Lung (tissue), 12 donors: Measurements from ENCODE around the gene S100A13. TPM values are rescaled to one million over a fixed set of nuclear protein-coding genes. Genes with fewer than 3 reads are reported as not detected.
A peak's percentile ranks its signal among the peaks of the same experiment; 100 is the strongest.

Experiments
- ATAC-seq: fragments of 200-7000 bp; cut with Tn5 transposase; one replicate; pipeline ENCODE4 v1.9.1; 2020; ENCODE audit warnings: moderate number of reproducible peaks; ENCODE audit not compliant: insufficient read depth, low FRiP score
- DNase-seq, 3 donors: peaks; one replicate each; pipeline ENCODE4 v3.0.0-alpha.2; 2013 to 2017
- H3K27ac ChIP-seq, 2 donors: one replicate each; pipeline ENCODE4 v1.5.1; 2013; ENCODE audit warnings: mild to moderate bottlenecking in 2 of 2, moderate library complexity in 2 of 2, control low read depth in 1 of 2, inconsistent platforms in 1 of 2, low read depth in 1 of 2, low read length in 1 of 2
- H3K27me3 ChIP-seq, 3 donors: one replicate each; pipeline ENCODE4 v1.5.1; 2013; ENCODE audit warnings: low read length in 2 of 3; ENCODE audit not compliant: control insufficient read depth in 3 of 3, insufficient read depth in 3 of 3
- H3K36me3 ChIP-seq, 4 donors: one replicate each; pipeline ENCODE4 v1.5.1; 2013; ENCODE audit warnings: low read length in 4 of 4, mild to moderate bottlenecking in 1 of 4, moderate library complexity in 1 of 4; ENCODE audit not compliant: control insufficient read depth in 4 of 4, insufficient read depth in 4 of 4
- H3K4me1 ChIP-seq, 5 donors: one replicate each; pipeline ENCODE4 v1.5.1; 2013; ENCODE audit warnings: low read length in 5 of 5, mild to moderate bottlenecking in 2 of 5, moderate library complexity in 1 of 5; ENCODE audit not compliant: control insufficient read depth in 5 of 5, insufficient read depth in 5 of 5
- H3K4me3 ChIP-seq: one replicate; pipeline ENCODE4 v1.5.1; 2013; ENCODE audit warnings: mild to moderate bottlenecking, control low read depth, moderate library complexity
- H3K9ac ChIP-seq, 2 donors: one replicate each; pipeline ENCODE4 v1.5.1; 2013; ENCODE audit warnings: low read length in 2 of 2, control low read depth in 1 of 2; ENCODE audit not compliant: insufficient read depth in 1 of 2
- H3K9me3 ChIP-seq, 4 donors: one replicate each; pipeline ENCODE4 v1.5.1; 2013; ENCODE audit warnings: low read length in 3 of 4, mild to moderate bottlenecking in 1 of 4, moderate library complexity in 1 of 4; ENCODE audit not compliant: control insufficient read depth in 4 of 4, insufficient read depth in 3 of 4
- WGBS, 2 donors: extraction: QIAGEN DNeasy Blood & Tissue Kit; methylation state at CpG; one replicate each; pipeline ENCODE4 v1.1.7; 2013; 5-methylcytosine and 5-hydroxymethylcytosine counted together
- polyA plus RNA-seq, 2 donors: library from polyadenylated mRNA; stranded (reverse); fragments of 200-250 nt; gene quantifications; one replicate each; pipeline ENCODE4 v1.2.1, GENCODE V29; 2013
- total RNA-seq, 2 donors: library from RNA; depleted of rRNA in 1 of 2; stranded (reverse); fragments of >200 nt in 1 of 2; gene quantifications; one replicate each; pipeline ENCODE4 v1.2.1, GENCODE V29; 2014 to 2021
- TF ChIP-seq, protein P1 (sequence below): IDR thresholded peaks from 2 replicates; pipeline ENCODE4 v1.5.1; 2012; ENCODE audit warnings: mild to moderate bottlenecking; ENCODE audit errors: control extremely low read depth, extremely low read depth
- donor health status: control.
- donor health status: control.
- donor health status: Bipolar disorder and iron deficiency.
- donor health status: healthy.
- donor health status: DM: yes; HTN: yes; CAD: no.

Gene S100A13
- total and polyA plus RNA-seq, 4 donors, result 36.2 to 168 (median 86.5) TPM

DNA sequence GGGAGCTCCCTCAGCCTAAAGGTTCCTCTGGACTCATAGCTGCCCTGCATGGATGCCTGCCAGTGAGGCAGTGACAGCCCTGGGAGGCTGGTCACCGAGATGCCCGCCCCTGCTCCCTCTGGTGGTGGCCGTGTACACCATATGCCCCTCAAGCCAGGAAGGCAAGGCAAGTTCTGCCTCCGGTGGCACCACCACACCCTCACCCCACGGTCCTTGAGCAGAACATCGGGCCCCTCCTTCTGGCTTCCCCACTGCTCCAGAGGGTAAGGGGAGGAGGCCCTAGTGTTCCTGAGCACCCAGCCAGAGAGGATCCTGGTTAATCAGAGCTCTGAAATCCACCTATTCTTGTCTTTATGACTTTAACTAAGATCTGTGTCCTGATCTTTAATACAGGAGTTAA, 9.6 kb downstream of the S100A13 start:
- H3K4me3 ChIP-seq, result no peak overlapping the region
- H3K4me1 ChIP-seq, result peaks cover 0 to 27% (median 11%) of the 10 kb centered on the region in 5 donors
- ATAC-seq (no peak), DNase-seq (peak in 1 of 3 donors; percentile 74)
- H3K9me3 ChIP-seq, result no peaks in the 10 kb centered on the region
- peaks cover 2 to 5% (median 3%) of the 10 kb centered on the region in 4 donors for H3K36me3 ChIP-seq
- H3K27me3 ChIP-seq, result no peaks in the 10 kb centered on the region
- WGBS, 2 donors, result 6 to 30% methylated on average over 6 of the region's 6 CpGs
- no peak overlapping the region for H3K9ac ChIP-seq
- H3K27ac ChIP-seq, result peak overlapping the region in 1 of 2 donors; percentile 49
- TF ChIP-seq, protein P1, sequence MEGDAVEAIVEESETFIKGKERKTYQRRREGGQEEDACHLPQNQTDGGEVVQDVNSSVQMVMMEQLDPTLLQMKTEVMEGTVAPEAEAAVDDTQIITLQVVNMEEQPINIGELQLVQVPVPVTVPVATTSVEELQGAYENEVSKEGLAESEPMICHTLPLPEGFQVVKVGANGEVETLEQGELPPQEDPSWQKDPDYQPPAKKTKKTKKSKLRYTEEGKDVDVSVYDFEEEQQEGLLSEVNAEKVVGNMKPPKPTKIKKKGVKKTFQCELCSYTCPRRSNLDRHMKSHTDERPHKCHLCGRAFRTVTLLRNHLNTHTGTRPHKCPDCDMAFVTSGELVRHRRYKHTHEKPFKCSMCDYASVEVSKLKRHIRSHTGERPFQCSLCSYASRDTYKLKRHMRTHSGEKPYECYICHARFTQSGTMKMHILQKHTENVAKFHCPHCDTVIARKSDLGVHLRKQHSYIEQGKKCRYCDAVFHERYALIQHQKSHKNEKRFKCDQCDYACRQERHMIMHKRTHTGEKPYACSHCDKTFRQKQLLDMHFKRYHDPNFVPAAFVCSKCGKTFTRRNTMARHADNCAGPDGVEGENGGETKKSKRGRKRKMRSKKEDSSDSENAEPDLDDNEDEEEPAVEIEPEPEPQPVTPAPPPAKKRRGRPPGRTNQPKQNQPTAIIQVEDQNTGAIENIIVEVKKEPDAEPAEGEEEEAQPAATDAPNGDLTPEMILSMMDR, result peak; percentile 65

DNA sequence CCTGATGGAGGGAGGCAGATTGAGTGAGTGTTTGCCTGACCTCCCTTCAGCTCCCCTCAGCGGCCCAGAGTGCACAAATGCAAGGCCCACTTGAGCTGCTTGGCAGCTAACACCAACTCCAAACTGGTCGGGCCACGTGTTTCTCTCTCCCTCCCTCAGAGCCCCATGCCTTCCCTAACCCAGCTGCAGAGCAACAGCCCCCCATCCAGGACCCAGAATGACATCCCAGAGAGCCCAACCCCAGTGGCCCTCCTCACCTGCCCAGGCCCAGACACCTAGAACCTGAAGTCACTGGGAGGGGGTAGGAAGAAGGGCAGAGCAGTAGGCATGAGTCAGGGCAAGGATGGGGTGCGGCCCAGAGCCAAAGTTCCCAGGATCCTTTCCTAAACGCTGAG, 10.4 kb downstream of the S100A13 start:
- TF ChIP-seq, protein P1, result no peak
- peak overlapping the region; percentile 10 to 49 for H3K27ac ChIP-seq
- H3K9ac ChIP-seq, result peak overlapping the region in 1 of 2 donors; percentile 26
- H3K36me3 ChIP-seq, result peaks cover 1 to 4% (median 3%) of the 10 kb centered on the region in 4 donors
- no peaks in the 10 kb centered on the region for H3K9me3 ChIP-seq
- 58 to 93% methylated on average over 5 of the region's 5 CpGs for whole genome bisulfite sequencing, 2 donors
- DNase-seq (peak; percentile 63 to 84 (median 64)), ATAC-seq (no peak)
- H3K4me1 ChIP-seq, result peaks cover 0 to 29% (median 11%) of the 10 kb centered on the region in 5 donors
- H3K4me3 ChIP-seq, result no peak overlapping the region
- no peaks in the 10 kb centered on the region for H3K27me3 ChIP-seq

DNA sequence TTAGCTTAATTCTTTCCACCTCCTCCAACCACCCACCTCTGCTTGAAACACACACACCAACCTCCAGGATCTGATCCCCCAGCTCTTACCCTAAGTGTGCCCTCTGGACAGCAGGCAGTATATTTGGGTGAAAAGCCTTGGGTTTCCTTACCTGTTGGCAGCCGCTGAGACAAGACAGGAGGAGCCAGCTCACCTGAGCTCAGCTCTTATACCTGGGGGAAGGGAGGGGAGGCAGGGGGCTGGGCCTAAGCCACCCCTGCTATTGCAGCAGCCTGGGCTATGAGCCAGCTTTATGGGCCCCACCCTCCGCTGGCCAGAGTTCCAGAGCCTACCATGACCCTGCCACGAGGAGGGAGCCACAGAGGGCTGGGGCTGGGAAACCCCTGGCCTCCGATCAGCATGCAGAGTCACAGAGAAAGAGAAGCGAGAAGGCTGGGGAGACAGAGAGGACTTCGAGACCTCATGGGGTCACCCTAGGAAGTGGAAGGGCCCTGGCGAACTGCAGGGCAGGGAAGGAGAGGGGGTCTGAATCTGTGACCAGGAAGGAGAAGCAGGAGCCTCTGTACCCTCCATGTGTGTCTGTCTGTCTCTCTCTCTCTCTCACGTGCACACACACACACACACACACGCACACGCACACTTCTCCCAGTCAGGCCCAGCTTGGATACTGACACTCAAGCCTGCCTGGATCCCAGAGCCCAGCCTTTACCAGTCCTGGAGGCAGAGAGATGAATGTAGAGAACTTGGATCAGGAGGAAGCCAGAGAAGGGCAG, 11.0 kb downstream of the S100A13 start, which contains the start of gene S100A14:
TSS of gene S100A14 (minus strand) at position 182 of the 773 bp plus-strand sequence. CDS start 467 bp downstream, outside the sequence.
- peak; percentile 48 for ATAC-seq
- peak within 1 kb of the TSS in 1 of 2 donors; percentile 26 for H3K9ac ChIP-seq
- H3K4me1 ChIP-seq, result peaks cover 0 to 35% (median 11%) of the 10 kb centered on the region in 5 donors
- no peaks in the 10 kb centered on the region for H3K27me3 ChIP-seq
- DNase-seq, result peak in 2 of 3 donors; percentile 59 to 67
- H3K4me3 ChIP-seq, result peak within 1 kb of the TSS; percentile 10
- WGBS, 2 donors, result 52 to 64% methylated on average over 10 of the region's 10 CpGs
- peaks cover 1 to 4% (median 3%) of the 10 kb centered on the region in 4 donors for H3K36me3 ChIP-seq
- TF ChIP-seq, protein P1, result no peak
- H3K27ac ChIP-seq, result peak within 1 kb of the TSS; percentile 10 to 49
- no peaks in the 10 kb centered on the region for H3K9me3 ChIP-seq
